KMS-11 (cell line): ENCODE data around the gene LRRC27.

ENCODE experiments used
- H2AFZ ChIP-seq: fragments of 200-600 bp; sonication (generic); 2 replicates; pipeline ENCODE4 v1.6.1; 2016; ENCODE audit warnings: antibody characterized with exemption, mixed run types, low read depth
- H3K27ac ChIP-seq: fragments of 200-600 bp; sonication (generic); 2 replicates; pipeline ENCODE4 v1.6.1; 2016; ENCODE audit warnings: mild to moderate bottlenecking, mixed run types
- H3K27me3 ChIP-seq: fragments of 200-600 bp; sonication (generic); 2 replicates; pipeline ENCODE4 v1.6.1; 2017; ENCODE audit warnings: mild to moderate bottlenecking, low read depth, mixed run types, moderate library complexity; ENCODE audit not compliant: insufficient read depth
- H3K36me3 ChIP-seq: fragments of 200-600 bp; sonication (generic); 2 replicates; pipeline ENCODE4 v1.6.1; 2017; ENCODE audit warnings: mild to moderate bottlenecking, mixed run types; ENCODE audit not compliant: insufficient read depth
- H3K4me1 ChIP-seq: fragments of 200-600 bp; sonication (generic); 2 replicates; pipeline ENCODE4 v1.6.1; 2016; ENCODE audit warnings: mild to moderate bottlenecking, low read depth, mixed run types; ENCODE audit not compliant: poor library complexity, severe bottlenecking
- H3K4me2 ChIP-seq: fragments of 200-600 bp; sonication (generic); 2 replicates; pipeline ENCODE4 v1.7.0; 2016; ENCODE audit warnings: mild to moderate bottlenecking, mixed run types
- H3K4me3 ChIP-seq: fragments of 200-600 bp; sonication (generic); IDR thresholded peaks from 2 replicates; pipeline ENCODE4 v1.6.1; 2017; ENCODE audit warnings: low read depth, low read length, mixed read lengths; ENCODE audit not compliant: insufficient read depth
- H3K79me2 ChIP-seq: fragments of 200-600 bp; sonication (generic); 2 replicates; pipeline ENCODE4 v1.6.1; 2016; ENCODE audit warnings: low read depth, mixed run types; ENCODE audit not compliant: insufficient read depth
- H3K9ac ChIP-seq: fragments of 200-600 bp; sonication (generic); 2 replicates; pipeline ENCODE4 v1.6.1; 2016; ENCODE audit warnings: mild to moderate bottlenecking, mixed run types
- H4K20me1 ChIP-seq: fragments of 200-600 bp; sonication (generic); 2 replicates; pipeline ENCODE4 v1.6.1; 2016; ENCODE audit warnings: mild to moderate bottlenecking, mixed run types; ENCODE audit not compliant: insufficient read depth
- TF ChIP-seq, protein P1 (sequence below): fragments of 200-600 bp; sonication (generic); conservative IDR thresholded peaks from 2 replicates; pipeline ENCODE4 v1.6.1; 2017; ENCODE audit warnings: low read depth, mild to moderate bottlenecking, antibody characterized with exemption, low read length, moderate library complexity, mixed read lengths

The LRRC27 gene

DNA sequence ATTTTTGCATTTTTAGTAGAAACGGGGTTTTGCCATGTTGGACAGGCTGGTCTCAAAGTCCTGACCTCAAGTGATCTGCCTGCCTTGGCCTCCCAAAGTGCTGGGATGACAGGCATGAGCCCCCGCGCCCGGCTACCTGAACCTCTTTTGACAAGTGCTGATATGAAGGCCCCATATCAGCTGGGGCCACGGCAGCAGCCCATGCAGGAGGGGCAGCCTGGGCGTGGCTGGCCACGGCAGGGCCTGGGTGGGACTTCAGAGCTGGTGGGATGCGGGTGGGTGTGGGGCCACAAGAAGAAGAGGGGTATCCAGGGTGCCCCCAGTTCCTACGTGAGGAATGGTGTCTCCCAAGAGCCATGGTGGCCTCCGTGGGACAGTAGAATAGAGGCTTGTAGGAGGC is 6.9 kb downstream of the LRRC27 start:
- TF ChIP-seq, protein P1, sequence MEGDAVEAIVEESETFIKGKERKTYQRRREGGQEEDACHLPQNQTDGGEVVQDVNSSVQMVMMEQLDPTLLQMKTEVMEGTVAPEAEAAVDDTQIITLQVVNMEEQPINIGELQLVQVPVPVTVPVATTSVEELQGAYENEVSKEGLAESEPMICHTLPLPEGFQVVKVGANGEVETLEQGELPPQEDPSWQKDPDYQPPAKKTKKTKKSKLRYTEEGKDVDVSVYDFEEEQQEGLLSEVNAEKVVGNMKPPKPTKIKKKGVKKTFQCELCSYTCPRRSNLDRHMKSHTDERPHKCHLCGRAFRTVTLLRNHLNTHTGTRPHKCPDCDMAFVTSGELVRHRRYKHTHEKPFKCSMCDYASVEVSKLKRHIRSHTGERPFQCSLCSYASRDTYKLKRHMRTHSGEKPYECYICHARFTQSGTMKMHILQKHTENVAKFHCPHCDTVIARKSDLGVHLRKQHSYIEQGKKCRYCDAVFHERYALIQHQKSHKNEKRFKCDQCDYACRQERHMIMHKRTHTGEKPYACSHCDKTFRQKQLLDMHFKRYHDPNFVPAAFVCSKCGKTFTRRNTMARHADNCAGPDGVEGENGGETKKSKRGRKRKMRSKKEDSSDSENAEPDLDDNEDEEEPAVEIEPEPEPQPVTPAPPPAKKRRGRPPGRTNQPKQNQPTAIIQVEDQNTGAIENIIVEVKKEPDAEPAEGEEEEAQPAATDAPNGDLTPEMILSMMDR, result no peak
- no peaks in the 10 kb centered on the region for H3K27me3 ChIP-seq

DNA sequence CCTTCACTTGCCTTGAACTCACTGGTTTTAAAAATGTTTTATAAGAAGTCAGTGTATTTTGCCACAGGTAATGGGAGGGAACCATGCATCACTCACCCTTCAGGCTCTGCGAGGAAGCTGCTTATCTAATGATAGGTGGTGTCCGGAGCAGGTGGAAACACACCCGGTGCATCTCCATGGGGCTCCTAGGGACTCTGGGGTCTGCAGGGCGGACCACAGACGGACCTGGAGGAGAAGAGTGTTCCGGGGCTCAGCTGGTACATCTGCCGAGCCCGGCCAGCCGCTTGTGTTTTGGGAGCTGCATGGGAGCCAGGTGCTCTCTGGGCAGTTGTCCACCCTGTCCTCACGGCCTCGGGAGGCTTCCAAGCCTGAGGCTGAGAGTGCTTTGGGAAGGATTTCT is 7.3 kb downstream of the LRRC27 start:
- Histone ChIP-seq H3K27ac (no peak overlapping the region), H4K20me1 (no peaks in the 10 kb centered on the region), H3K79me2 (no peaks in the 10 kb centered on the region), H3K4me2 (no peak overlapping the region), H2AFZ (no peak overlapping the region), H3K4me3 (no peak overlapping the region), H3K27me3 (no peaks in the 10 kb centered on the region), H3K9ac (no peak overlapping the region), H3K4me1 (no peaks in the 10 kb centered on the region), H3K36me3 (no peaks in the 10 kb centered on the region)
- TF ChIP-seq, protein P1, result no peak

More for the DNA sequence above, 6.9 kb downstream of the LRRC27 start:
- Histone ChIP-seq H3K27ac (no peak overlapping the region), H2AFZ (no peak overlapping the region), H3K4me2 (no peak overlapping the region), H4K20me1 (no peaks in the 10 kb centered on the region), H3K4me1 (no peaks in the 10 kb centered on the region), H3K36me3 (no peaks in the 10 kb centered on the region), H3K79me2 (no peaks in the 10 kb centered on the region), H3K9ac (no peak overlapping the region), H3K4me3 (no peak overlapping the region)

DNA sequence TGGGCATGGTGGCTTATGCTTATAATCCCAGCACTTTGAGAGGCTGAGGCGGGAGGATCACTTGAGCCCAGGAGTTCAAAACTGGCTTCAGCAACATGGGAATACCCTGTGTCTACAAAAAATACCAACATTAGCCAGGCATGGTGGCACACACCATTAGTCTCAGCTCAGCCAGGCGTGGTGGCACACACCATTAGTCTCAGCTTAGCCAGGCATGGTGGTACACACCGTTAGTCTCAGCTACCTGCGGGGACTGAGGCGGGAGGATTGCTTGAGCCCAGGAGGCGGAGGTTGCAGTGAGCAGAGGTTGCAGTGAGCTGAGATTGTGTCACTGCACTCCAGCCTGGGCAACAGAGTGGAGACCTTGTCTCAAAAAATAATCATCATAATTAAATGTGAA is 9.0 kb downstream of the LRRC27 start:
- no peaks in the 10 kb centered on the region for H3K27me3 ChIP-seq
- no peaks in the 10 kb centered on the region for H4K20me1 ChIP-seq
- H2AFZ ChIP-seq, result no peak overlapping the region
- no peaks in the 10 kb centered on the region for H3K4me1 ChIP-seq
- no peaks in the 10 kb centered on the region for H3K36me3 ChIP-seq
- H3K4me3 ChIP-seq, result no peak overlapping the region
- H3K27ac ChIP-seq, result no peak overlapping the region
- H3K79me2 ChIP-seq, result no peaks in the 10 kb centered on the region
- no peak overlapping the region for H3K4me2 ChIP-seq
- TF ChIP-seq, protein P1, result no peak
- no peak overlapping the region for H3K9ac ChIP-seq

DNA sequence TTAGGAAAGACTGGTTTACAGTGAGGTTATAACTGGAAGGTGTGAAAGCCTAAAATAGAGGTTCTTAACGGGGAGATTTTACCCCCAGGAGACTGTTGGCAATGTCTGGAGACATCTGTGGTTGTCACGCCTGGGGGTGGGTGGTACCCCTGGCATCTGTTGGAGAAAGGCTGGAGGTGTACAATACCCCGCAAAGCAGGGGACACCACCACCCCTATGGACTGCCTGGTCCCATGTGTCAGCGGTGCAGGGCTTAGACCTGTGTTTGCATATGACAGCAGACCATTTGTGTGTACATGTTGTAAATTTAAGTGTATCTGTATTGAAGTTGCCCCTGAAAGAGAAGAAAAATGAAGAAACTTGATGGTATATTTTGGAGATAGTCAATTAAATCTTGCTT is 9.8 kb downstream of the LRRC27 start:
- Histone ChIP-seq H3K4me3 (no peak overlapping the region), H3K4me1 (no peaks in the 10 kb centered on the region), H3K36me3 (no peaks in the 10 kb centered on the region), H3K4me2 (no peak overlapping the region), H3K27ac (no peak overlapping the region), H3K79me2 (no peaks in the 10 kb centered on the region), H3K9ac (no peak overlapping the region), H2AFZ (no peak overlapping the region), H3K27me3 (no peaks in the 10 kb centered on the region), H4K20me1 (no peaks in the 10 kb centered on the region)
- TF ChIP-seq, protein P1, result no peak

DNA sequence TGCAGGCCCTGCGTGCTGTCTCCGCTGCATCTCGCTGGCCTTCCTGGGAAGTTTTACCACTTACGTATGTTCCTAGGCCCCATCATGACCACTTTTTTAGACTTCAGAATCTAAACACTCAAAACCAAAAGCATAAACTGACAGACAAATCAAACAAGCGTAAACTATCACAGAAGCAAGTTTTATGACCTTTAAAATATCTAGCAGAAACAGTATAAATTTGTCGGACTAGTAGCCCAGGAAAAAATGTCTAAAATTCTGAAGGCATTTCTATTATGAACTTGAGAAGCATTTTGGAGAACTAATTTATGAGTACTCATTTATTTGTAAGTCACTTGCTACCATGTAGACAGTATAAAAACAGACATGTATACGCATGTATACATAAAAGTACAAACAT is 10.6 kb downstream of the LRRC27 start:
- no peaks in the 10 kb centered on the region for H3K27me3 ChIP-seq
- no peak overlapping the region for H3K4me3 ChIP-seq
- H2AFZ ChIP-seq, result no peak overlapping the region
- H3K79me2 ChIP-seq, result no peaks in the 10 kb centered on the region
- TF ChIP-seq, protein P1, result no peak
- H3K4me1 ChIP-seq, result no peaks in the 10 kb centered on the region
- H3K9ac ChIP-seq, result no peak overlapping the region
- H4K20me1 ChIP-seq, result no peaks in the 10 kb centered on the region
- no peak overlapping the region for H3K4me2 ChIP-seq
- no peak overlapping the region for H3K27ac ChIP-seq
- H3K36me3 ChIP-seq, result no peaks in the 10 kb centered on the region
